ENCODE results near the gene CELF2.

Gene CELF2

DNA sequence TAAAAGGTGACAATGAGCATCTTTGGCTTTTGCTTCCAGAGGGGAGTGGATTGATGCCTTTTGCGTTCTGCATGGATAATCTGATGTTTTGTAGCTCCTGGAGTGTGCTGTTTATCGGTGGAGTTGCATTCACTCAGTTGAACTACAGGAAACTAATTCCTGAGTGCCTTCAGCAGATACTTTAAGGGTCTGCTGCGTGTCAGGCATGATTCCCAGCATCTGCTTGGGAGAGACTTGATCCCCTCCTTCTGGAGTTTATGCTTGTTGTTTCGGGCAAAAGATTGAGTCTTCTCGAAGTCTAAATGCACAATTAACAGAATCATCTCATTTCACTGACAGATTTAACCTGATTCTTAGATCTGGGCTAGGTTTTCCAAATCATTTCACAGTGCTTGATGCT is 46.2 kb downstream of the CELF2 start:
- no peak for DNase-seq

DNA sequence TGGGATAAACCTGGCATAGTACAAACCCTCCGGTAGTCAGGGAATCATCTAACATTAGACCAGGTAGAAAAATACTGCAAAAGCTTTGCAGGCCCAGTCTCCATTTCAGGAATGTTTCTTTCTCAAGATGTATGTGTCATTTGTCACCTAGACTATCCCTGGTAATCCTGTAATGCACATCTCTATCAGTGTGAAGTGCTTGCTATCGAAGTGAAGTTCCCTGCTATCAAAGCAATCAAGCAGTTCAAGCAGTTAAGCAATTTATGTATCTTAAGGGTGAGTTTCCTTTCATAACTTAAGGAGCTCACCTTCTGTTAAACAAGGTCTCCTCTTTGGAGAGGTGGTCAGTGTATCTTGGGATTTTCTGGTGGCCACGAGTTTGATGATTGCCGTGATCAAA is 47.2 kb downstream of the CELF2 start:
- DNase-seq, result no peak

DNA sequence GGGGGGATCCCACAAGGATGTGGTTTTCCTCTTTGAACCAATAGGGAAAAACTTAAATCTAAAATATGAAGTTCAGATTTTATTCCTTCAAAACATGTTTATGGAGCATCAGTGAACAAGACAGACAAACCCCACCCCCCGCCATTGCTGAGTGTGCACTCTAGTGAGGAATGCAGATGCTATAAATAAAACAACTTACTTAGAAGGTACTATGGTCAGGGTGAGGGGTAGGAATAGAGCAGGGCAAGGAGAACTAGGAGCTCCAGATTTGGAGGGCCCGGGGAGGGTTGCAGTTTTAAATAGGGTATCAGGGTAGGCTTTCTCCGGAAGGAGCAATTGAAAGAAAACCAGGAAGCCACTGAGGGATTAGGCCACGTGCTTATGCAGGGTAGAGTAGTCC is 47.9 kb downstream of the CELF2 start:
- no peak for DNase-seq

DNA sequence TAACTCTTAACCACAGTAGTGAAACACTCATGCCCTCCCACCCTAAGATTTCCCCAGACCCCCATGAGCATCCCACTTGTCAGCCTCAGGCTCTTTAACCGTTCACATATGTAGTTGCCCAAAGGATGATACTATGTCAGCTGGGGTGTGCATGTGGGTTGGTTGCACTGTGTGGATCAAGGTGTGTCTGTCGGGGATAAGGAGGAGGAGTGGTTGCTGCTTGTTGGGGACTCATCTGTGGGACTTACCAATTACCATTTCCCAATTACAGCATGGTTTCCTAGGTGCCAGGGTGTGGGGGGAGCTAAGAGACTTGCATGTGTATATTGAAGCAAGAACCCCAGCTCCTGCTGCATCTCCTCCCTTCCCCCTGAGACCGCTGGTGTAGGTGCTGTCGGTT is 48.8 kb downstream of the CELF2 start:
- DNase-seq, result no peak

DNA sequence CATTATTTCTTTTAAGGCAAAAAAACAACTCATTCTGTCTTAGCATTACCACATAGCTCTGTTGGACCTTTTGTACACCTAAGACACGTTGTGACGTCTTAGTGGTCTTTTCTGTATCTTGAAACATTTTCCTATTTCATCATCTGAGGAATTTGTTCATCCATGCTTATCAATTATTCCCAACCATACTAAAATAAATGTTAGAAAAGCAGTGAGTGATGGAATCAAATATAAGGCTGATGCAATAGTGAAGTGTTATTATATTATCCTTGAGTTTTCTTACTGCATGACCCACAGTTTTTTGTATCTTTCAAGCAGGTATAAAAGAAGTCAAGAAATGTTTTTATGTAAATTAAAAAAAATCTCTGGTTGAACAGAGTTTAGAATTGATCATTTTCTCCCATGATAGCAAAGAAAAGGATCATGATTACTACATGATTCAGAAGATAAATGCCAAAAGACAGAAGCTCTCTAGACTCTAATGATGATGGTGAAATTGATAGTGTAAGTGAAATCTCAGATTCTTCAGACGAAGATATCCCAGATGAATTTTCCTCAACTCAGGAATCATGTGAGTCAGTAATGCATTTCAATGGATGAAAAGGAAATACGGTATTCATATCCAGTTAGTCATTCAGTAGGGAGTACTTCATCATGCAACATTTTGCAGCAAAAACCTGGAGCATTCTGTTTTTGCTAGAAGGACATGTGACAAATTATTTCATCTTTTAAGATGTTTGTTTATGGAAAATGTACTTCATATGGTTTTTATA is 51.4 kb downstream of the CELF2 start:
- no peak for DNase-seq

DNA sequence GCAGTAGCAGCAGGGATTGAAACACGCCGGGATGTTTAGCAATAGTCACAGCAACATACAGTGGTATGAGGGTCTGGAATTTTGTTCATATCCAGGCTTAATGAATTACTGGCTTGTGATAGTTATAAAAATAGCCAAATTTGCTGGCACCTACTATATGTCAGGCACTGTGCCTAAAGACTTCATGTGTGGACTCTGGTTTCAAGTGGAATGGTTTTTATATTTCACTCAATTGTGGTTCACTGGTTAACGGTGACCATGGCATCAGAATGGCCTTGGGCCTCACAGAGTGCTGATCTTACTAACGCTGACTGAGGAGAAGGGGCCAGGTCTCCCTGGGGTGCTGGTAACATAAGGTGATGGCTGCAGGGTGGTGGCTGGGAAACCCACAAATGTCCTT is 55.7 kb downstream of the CELF2 start:
- DNase-seq, result no peak

DNA sequence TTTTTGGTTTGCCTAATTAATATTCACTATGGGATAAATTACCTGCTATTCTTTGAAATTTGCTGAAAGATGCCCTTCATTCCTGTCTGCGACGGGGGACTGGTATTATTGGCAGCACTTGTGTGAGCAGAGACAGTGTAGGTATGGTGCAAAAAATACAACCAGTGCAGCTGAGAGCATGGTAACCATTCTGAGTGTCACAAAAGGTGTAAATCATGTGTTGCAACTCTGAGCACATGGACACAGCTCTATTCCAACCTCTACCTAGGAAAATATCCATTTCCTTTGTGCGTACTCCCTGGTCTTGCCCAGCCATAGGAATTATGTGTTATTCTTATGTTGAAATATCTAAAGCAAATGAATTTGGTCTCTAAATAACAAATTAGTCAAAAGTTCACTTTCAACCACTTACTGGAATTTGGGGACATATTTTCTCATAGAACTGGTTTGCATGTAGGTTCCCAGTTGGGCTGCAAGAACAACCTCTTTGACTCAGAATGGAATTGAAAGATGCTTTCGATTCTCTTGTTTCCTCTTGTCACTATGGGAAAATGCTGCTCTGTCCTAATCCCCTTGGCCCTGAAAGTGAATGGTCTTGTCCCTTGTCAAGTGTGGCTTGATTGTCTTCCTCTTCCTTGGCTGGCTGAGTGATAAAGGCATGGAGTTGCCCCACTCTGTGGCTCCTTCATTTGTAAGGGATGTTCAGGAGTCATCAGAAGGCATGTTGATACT is 57.0 kb downstream of the CELF2 start:
- DNase-seq, result no peak

DNA sequence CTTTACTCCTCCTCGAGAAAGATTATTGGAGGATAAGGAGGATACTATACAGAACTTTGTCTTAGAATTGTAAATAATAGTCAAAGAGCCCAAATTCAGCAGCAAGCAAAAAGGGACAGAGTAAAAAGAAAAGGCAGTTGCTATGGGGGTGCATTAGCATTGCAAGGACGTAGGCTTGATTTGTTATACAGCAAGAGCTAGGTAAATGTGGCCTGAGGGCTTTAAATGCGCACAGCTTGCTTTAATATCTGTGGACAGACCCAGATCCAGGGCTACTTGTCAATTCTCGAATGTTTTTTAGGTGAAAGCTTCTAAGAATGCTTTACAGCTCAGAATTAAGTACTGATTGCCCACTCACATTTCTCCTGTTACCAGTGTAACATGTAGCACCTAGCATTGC is 58.5 kb downstream of the CELF2 start:
- no peak for DNase-seq

DNA sequence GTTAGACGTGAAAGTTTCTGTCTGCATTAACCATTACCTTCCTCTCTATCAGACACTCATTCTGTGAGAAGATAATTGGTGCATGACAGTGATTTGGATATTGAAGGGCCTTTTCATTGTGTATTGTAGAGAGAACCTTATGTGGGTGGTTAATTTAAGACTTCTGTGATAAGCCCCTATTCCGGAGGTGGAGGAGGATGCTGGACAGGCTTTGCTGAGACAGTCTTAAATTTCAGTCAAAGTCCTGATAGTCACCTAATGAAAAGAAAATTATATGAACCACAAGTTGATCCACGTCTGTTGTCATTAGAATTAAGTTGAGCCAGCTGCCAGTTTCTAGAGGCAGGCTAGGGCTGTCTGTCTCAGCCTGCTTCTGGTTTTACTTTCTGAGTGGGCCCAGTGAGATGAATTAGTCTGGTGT is 62.9 kb downstream of the CELF2 start:
- no peak for DNase-seq

DNA sequence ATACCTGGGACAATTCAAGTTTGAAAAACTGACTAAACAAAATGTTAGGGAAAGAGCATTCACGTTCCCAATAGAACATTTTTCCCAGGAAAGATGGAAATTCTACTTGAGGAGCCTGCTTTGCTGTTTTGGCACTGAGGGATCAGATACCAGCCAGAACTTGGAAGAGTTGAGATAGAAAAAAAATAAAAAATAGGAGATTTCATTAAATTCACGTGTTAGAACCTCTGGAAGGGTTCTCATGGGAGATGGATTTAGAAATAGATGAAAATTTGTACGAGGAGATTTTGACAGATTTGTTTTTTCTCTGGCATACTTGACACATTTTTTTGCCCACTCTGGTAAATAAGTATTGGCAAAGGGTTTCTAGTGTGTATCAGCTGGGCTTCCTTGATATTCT is 63.7 kb downstream of the CELF2 start:
- DNase-seq, result no peak

DNA sequence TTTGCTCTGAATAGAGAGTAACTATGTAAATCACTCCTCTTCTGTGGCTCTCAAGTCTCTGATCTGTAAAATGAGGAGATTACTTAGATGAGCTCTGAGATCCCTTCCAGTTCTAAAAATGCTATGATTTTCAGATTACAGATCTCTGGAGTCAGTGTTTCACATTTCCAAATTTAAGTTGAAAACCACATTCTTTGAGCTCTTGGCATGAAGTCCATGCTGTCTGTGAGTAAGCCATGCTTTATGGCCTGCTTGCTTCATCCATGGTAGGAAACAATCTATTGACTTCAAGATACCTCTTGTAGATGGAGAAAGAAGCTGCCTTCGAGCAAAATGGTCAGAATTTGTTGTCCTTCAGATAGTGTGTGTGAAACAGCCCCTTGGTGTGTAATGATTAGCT is 64.9 kb downstream of the CELF2 start:
- no peak for DNase-seq

DNA sequence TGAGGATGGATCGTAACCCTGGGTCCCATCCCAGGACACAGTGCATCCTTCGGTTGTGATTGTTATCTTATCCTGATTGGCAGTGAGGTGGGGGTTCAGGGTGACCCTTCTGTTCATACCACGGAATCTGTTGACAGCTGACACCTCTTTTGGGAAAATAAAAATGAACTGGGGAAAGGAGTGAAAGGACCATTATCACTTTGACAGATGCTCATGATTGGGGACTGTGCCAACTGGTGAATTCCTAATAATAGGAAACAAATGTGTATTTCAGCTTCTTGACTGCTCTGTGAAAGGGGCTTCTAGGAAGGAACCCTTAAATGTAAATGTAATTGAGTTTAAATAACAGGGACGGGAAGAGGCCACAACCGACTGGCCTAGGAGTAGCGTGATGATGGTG is 65.4 kb downstream of the CELF2 start:
- no peak for DNase-seq

DNA sequence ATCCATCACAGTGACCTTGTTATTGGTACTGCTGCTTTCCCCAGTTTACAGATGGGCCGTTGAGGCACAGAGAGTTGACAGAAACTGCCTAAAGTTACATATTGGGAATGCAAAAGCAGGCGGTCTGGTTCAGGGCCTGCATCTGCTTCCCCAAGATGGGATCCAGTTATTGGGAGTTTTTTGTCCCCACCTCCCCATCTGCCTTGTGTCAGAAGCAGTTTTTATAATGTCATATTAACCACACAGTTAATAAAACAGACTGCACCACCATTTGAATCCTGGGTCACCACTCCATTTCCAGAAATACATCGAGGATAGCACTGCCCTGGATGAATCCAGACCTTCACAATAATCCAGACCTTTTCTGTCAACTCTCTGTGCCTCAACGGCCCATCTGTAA is 67.9 kb downstream of the CELF2 start:
- DNase-seq, result no peak

DNA sequence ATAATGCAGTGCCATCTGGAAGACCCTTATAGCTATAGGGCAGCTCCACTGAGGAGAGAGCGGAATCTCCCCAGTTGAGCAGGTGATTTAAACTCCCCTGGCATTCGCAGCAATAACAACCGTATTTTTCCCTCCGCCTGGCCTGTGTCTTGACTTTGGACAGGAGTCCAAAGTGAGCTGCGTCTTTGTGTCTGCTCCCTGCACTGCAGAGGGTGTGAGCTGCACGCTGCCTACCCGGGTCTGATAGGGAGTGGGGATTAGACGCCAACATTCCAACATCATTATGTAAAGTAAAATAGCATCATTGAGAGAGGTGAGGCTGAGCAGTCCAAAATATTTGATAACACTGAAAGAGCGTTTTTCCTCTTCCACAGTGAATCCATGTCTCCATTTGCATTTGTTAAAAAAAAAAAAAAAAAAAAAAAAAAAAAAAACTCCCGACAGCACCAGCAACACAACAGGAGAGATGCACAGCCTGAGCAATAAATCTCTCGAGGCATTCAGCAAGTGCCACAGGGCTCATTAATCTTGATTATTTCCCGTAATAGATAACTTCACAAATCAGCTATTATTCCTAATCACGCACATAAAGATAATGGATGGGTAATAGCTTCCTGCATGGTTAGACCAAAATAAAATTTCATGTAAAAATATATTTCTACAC is 68.6 kb downstream of the CELF2 start:
- no peak for DNase-seq

DNA sequence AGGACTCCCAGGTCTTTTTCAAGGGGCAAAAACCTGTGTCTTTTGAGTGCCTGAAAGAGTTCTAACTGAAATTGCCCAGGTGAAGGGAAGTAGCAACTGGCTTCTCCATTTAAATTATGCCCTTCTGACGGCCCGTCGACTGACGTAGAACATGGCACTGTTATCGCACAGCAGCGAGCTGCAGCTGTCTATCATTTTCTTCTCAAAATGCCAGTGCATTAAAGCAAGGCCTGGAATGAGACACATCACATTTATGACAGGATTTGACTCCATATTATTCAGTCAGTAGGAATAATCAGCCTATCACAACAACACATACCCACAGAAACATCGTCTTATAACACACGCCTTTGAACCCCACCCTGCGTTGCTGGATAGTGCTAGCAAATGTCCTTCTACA is 69.7 kb downstream of the CELF2 start:
- DNase-seq, result no peak

DNA sequence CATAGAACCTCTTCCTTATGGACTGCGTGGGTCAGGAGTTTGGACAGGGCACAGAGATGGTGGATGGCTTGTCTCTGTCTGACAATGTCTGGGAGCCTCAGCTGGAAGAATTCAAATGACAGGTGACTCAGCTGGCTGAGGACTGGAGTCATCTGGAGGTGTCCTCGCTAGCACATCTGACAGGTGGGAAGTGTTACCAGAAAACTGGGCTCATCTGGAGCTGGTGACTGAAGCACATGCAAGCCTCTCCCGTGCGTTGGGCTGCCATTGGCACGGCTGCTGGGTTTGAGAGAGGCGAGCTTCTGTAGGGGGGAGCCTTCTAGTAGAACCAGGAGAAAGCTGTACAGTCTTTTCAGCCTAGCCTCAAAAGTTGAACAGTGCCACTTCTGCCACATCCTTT is 71.0 kb downstream of the CELF2 start:
- no peak for DNase-seq

DNA sequence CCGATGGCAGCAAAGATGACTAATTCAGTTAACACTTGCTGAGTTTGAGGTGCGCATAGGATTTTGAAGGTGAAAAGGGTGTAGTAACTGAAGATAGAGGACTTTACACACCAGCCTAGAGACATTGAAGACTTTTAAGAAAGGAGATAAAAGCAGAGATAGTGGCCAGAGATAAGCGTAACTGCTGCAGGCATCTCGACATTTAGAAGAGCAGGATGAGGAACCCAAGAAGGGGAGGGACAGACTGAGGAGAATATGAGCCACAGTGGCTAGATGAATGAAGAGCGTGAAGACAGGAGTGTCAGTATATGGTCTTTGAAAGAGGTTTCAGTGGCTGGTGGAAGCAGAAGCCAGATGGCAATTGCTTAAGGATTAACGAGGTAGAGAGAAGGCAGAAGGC is 71.6 kb downstream of the CELF2 start:
- DNase-seq, result no peak

DNA sequence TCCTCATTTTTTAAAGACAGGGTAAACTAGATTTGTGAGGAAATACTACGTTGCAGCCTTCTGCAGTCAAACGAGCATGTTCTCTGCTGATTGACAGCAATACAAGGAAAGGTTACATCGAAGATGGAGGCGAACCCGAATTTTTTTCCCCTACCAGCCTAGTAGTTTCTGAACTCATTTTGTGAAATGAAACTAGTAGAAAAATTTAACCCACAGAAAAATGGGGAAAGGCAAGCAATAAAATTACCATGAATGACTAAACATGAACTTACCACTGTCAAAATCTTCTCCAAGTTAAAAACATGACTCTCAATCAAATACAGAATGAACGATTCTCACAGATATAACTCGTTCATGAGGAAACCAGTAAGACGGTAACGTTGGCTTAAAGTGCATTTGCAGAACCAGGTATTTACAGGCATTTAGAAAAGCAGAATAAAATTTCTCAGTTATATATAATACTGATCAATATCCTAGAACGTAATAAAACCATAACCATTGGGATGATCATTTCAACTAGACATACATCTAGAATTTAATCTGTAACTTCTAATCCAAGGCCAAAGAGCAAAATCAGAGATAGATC is 73.9 kb downstream of the CELF2 start:
- DNase-seq, result no peak

DNA sequence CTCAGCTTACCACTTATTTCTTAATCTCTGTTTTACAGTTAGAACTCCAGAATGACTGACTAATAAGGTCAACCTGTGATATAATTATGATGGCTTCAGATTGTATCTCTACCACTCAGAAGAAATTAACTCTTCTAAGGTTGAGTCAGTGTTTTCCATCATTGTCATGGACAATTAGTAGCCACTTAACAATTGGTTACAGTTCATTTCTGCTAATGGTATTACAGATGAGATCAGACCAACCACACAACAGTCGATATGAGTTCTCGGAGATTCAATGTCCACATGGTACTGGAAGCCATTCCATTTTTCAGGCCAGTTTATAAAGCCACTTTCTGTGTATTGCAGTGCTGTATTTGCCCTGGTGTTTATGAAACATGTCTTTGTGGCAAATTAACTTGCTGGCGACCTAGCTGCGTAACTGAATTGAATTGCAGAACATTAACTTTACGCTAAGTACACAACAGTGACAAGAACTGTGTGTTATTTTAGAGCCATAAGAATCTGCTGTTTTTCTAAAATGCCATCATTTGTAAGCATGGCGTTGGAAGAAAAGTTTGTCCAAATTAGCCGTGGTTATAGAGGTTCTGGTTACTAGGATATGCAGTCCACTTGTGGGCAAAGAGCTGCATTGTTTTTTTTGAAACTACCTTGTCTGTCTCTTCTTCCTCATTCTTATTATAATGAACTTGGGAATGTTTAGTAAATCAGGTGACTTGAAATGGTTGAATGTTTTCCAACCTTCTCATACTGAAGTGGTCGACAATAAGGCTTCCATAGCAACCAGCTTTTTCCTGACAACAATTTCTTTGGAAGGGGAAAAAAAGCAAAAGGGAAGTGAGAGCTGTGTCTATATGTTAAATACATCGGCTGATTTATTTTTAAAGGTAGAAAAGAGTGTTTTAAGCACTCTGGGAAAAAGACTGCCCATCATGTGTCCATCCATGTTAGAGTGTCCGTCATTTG is 76.4 kb downstream of the CELF2 start:
- DNase-seq, result no peak

DNA sequence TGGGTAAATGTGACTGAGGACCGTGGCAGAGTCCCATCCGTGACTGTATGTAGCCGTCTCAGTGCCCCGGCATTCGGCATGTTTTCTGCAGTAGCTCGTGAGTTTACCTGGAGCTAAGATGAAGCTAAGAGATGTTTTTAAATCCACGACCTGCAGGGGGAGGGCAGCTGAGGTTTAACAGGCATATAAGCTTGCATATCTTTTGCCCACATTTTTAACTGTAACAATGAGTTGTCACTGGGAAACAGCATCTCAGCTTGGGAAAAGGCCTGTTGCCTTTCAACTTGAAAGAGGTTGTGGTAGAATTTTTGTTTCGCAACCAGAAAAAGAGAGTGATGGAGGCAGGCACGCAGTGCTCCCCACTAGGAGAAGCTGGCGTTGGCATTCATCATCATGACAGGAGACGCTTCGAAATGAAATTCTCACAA is 77.7 kb downstream of the CELF2 start:
- no peak for DNase-seq

DNA sequence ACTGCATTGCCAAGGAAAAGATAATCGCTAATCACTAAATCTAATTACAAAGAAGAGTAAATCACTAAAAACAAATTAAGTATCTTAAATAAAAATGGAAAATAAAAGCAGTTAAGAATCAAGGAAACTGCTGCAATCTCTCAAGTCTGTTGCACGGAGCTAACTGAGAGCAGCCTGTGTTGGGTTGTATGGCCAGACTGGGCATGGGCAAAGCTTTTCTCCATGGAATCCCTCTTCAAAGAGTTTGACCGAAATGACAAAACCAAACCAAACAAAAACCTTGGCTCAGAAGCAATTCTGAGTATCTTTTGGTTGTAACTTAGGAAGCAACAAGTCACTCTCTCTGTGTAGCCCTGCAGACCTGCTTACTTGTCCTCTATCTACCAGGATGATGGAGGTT is 78.8 kb downstream of the CELF2 start:
- no peak for DNase-seq

DNA sequence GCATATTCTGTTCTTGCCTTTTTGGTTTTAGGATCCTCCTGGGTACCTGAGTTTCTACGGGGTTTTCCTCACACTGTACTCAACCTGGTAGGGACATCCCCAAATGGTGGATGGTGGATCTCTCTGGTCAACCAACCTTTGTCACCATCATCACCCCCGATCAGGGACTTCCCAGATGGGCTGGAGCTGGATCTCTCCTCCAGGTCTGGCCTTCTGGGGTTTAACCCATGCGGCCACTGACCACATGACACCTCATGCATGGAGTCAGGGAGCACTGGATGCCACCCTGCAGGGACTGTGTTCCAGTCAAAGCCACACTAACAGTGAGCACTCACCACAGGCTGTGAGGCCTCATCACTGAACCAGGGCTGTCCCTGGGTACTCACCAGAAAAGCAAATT is 80.0 kb downstream of the CELF2 start:
- no peak for DNase-seq

DNA sequence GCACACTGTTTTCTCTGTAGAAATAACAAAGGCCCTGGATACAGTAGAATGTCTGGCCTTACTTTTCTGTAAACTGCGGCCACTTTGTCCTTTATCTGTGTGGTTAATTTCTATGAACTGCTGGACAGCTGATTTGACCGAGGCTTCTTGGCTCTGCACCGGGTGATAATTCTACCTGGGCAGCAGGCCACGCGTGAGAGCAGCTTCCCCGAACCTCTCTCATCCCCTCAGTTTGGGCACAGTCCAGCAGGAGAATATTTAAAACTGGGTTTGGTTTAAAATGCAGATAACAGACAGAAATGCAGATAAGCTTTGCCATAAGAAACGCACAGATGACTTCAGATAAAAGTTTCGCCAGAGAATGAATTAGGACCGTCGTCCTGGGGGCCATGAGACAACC is 81.0 kb downstream of the CELF2 start:
- no peak for DNase-seq

All from 8988T (cell line).